Measurements from ENCODE around the gene MCOLN3.
"Not testable (repeated sequence)": the region's sequence is repeated elsewhere in the genome, so short reads cannot be mapped to it uniquely, and the experiment has no call there.

The MCOLN3 gene

GRCh38 chr1:84988588-84988987, 59.7 kb downstream of the MCOLN3 start:
- no peak for DNase-seq

DNA sequence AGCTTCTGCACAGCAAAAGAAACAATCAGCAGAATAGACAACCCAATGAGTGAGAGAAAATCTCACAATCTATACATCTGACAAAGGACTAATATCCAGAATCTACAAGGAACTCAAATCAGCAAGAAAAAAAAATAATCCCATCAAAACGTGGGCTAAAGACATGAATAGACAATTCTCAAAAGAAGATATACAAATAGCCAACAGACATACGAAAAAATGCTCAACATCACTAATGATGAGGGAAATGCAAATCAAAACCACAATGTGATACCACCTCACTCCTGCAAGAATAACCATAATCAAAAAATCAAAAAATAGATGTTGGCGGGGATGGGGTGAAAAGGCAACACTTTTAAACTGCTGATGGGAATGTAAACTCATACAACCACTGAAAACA, 61.7 kb downstream of the MCOLN3 start:
- DNase-seq = not testable (repeated sequence)

GRCh38 chr1:84985365-84985764, 62.9 kb downstream of the MCOLN3 start:
- no peak for DNase-seq

DNA sequence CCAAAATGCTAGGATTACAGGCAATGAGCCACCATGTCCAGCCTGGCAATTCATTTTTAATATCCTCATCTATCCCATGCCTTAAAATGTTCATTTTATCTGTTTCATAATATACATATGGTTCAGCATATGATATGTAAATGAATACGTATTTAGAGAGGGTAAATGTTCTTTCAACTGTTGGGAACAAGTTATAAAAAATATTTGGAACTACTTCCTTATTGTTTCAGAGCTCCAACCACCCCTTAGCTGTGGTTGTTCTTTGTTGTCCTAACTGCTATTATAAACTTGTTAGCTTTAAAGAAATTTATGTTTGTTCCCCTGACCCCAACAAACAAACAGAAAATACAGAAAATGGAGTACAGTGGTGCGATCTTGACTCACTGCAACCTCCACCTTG, 65.9 kb downstream of the MCOLN3 start:
- no peak for DNase-seq

- no peak for DNase-seq
These were observed 73.3 kb downstream of the MCOLN3 start for GRCh38 chr1:84975035-84975434.

- DNase-seq = no peak
These were observed 74.6 kb downstream of the MCOLN3 start for GRCh38 chr1:84973498-84974334.

DNA sequence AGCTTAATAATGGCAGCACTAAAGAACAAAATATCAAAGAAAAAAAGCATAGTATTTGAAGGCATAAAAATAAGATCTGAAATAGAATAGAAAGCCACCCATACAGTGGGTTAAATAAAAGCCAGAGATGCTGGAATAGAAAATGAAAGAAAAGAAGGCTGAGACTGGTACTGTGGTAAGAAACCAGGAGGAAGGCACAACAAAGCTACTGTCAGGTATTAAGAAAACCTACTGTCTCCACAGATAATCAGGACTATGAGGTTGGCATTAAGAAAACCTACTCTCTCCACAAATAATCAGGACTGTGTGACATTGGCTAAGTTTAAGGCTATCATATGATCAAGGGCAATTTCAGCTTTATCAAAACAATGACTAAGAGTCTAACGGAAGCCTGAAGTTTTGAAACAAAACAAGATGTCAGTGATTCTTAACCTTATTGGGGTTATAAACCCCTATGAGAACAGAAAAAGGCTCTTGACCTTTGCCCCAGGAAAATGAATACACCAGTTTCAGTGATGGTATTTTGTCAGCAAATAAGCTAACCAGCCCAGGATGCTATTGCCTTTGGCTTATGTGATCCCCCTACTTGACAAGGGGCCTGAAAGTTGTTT, 75.8 kb downstream of the MCOLN3 start:
- no peak for DNase-seq

DNA sequence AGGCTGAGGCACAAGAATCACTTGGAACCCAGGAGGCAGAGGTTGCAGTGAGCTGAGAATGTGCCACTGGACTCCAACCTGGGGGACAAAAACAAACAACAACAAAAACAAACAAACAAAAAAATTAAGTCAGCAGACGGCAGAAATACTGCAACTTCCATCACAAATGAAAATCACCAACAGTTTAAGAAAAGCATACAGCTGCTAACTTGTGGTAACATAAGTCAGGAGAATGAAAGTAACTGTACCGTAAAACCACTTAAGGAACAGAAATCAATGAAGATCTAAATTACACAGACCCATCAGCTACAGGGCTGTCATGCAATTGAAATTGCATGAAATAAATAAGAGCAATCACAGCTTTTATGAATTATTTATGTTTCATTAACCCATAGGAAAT, 76.3 kb downstream of the MCOLN3 start:
- DNase-seq = no peak

GRCh38 chr1:84969489-84970250, 78.6 kb downstream of the MCOLN3 start:
- DNase-seq = no peak

- DNase-seq = no peak
These were observed 79.4 kb downstream of the MCOLN3 start for GRCh38 chr1:84968865-84969264.

- no peak for DNase-seq
These were observed 80.2 kb downstream of the MCOLN3 start for GRCh38 chr1:84968101-84968500.
